ENCODE results near the gene ABHD17C. TPM values are rescaled to one million over a fixed set of nuclear protein-coding genes. Genes with fewer than 3 reads are reported as not detected.

Gene ABHD17C
- total and polyA plus RNA-seq, 2 of the 8 experiments (the other 6 are each of a cell fraction or from before 2014, with no cell fraction given), result 20.2 to 29.8 TPM

DNA sequence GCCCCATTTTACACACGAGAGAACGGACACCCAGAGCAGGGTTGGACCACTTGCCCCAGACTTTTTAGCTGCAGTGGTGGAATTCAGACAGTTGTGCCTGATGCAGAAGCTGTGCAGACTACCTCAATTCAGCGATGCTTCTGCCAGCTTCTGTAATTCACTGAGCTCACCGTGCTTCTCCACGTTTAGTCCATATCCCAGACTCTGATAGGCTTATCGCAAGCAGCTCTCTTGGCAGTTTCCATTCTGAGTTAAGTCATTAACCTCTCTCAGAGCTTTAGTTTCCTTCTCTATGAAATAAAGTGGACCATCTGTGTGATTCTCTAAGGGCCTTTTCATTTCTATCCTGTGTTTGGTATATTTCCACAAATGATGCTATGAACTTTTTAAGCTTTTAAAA, 37.1 kb downstream of the ABHD17C start (continued):
- TF ChIP-seq SIN3A (conservative IDR thresholded peaks at IDR 0.05 in 1 of 2, IDR thresholded peaks at IDR 0.05 in 1 of 2; ENCODE audit: low read depth in 1 of 2, low read length in 2 of 2) (no peak), KDM5A (IDR thresholded peaks at IDR 0.05; ENCODE audit: low read length) (no peak)
- TF ChIP-seq, protein P1, sequence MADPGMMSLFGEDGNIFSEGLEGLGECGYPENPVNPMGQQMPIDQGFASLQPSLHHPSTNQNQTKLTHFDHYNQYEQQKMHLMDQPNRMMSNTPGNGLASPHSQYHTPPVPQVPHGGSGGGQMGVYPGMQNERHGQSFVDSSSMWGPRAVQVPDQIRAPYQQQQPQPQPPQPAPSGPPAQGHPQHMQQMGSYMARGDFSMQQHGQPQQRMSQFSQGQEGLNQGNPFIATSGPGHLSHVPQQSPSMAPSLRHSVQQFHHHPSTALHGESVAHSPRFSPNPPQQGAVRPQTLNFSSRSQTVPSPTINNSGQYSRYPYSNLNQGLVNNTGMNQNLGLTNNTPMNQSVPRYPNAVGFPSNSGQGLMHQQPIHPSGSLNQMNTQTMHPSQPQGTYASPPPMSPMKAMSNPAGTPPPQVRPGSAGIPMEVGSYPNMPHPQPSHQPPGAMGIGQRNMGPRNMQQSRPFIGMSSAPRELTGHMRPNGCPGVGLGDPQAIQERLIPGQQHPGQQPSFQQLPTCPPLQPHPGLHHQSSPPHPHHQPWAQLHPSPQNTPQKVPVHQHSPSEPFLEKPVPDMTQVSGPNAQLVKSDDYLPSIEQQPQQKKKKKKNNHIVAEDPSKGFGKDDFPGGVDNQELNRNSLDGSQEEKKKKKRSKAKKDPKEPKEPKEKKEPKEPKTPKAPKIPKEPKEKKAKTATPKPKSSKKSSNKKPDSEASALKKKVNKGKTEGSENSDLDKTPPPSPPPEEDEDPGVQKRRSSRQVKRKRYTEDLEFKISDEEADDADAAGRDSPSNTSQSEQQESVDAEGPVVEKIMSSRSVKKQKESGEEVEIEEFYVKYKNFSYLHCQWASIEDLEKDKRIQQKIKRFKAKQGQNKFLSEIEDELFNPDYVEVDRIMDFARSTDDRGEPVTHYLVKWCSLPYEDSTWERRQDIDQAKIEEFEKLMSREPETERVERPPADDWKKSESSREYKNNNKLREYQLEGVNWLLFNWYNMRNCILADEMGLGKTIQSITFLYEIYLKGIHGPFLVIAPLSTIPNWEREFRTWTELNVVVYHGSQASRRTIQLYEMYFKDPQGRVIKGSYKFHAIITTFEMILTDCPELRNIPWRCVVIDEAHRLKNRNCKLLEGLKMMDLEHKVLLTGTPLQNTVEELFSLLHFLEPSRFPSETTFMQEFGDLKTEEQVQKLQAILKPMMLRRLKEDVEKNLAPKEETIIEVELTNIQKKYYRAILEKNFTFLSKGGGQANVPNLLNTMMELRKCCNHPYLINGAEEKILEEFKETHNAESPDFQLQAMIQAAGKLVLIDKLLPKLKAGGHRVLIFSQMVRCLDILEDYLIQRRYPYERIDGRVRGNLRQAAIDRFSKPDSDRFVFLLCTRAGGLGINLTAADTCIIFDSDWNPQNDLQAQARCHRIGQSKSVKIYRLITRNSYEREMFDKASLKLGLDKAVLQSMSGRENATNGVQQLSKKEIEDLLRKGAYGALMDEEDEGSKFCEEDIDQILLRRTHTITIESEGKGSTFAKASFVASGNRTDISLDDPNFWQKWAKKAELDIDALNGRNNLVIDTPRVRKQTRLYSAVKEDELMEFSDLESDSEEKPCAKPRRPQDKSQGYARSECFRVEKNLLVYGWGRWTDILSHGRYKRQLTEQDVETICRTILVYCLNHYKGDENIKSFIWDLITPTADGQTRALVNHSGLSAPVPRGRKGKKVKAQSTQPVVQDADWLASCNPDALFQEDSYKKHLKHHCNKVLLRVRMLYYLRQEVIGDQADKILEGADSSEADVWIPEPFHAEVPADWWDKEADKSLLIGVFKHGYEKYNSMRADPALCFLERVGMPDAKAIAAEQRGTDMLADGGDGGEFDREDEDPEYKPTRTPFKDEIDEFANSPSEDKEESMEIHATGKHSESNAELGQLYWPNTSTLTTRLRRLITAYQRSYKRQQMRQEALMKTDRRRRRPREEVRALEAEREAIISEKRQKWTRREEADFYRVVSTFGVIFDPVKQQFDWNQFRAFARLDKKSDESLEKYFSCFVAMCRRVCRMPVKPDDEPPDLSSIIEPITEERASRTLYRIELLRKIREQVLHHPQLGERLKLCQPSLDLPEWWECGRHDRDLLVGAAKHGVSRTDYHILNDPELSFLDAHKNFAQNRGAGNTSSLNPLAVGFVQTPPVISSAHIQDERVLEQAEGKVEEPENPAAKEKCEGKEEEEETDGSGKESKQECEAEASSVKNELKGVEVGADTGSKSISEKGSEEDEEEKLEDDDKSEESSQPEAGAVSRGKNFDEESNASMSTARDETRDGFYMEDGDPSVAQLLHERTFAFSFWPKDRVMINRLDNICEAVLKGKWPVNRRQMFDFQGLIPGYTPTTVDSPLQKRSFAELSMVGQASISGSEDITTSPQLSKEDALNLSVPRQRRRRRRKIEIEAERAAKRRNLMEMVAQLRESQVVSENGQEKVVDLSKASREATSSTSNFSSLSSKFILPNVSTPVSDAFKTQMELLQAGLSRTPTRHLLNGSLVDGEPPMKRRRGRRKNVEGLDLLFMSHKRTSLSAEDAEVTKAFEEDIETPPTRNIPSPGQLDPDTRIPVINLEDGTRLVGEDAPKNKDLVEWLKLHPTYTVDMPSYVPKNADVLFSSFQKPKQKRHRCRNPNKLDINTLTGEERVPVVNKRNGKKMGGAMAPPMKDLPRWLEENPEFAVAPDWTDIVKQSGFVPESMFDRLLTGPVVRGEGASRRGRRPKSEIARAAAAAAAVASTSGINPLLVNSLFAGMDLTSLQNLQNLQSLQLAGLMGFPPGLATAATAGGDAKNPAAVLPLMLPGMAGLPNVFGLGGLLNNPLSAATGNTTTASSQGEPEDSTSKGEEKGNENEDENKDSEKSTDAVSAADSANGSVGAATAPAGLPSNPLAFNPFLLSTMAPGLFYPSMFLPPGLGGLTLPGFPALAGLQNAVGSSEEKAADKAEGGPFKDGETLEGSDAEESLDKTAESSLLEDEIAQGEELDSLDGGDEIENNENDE (IDR thresholded peaks at IDR 0.05; ENCODE audit: insufficient replicate concordance, low read length), result no peak

Data from H1 (cell line).